ENCODE measurements around the gene ENOSF1. TPM values are rescaled to one million over a fixed set of nuclear protein-coding genes. Genes with fewer than 3 reads are reported as not detected.

ENOSF1 gene
- total and polyA plus RNA-seq, 4 donors = 15.5 to 88.3 (median 53.2) TPM

DNA sequence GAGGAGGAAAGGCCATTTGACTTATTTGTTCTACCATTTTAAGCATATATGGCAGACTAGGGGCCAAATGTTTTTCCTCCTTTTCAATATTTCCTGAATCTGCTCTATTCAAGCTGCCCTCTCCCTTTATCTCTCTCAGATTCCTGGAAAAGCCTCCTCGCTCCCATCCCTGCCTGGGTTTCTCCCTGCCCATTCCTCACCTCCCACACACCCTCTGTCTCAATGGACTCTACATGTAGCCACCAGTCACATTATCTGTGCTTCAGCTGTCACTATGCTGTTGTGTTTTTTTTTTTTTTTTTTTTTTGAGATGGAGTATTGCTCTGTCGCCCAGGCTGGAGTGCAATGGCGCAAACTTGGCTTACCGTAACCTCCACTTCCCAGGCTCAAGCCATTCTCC lies 32.0 kb downstream of the ENOSF1 start:
- H3K4me3 ChIP-seq (ENCODE audit: low read length in 2 of 2) = no peak overlapping the region
- WGBS, 2 donors = 95 to 98% methylated on average over 4 of the region's 4 CpGs
- intact Hi-C loops (cut with DNase I) = no loop called here
- no peak overlapping the region for H3K27ac ChIP-seq (ENCODE audit: low read depth in 1 of 2, low read length in 2 of 2)
- no peaks in the 10 kb centered on the region for H3K9me3 ChIP-seq (ENCODE audit: control insufficient read depth, low read length)
- ATAC-seq (ENCODE audit: low FRiP score) = no peak
- no peaks in the 10 kb centered on the region for H3K4me1 ChIP-seq (ENCODE audit: control insufficient read depth in 1 of 2, insufficient read depth in 2 of 2, low read length in 2 of 2)
- peaks cover 0 to 5% of the 10 kb centered on the region in 2 donors for H3K36me3 ChIP-seq (ENCODE audit: control insufficient read depth in 1 of 2, insufficient read depth in 2 of 2, low read length in 1 of 2)
- H3K27me3 ChIP-seq (ENCODE audit: control insufficient read depth in 1 of 2, insufficient read depth in 2 of 2, low read length in 1 of 2) = no peaks in the 10 kb centered on the region
- no peak for DNase-seq

DNA sequence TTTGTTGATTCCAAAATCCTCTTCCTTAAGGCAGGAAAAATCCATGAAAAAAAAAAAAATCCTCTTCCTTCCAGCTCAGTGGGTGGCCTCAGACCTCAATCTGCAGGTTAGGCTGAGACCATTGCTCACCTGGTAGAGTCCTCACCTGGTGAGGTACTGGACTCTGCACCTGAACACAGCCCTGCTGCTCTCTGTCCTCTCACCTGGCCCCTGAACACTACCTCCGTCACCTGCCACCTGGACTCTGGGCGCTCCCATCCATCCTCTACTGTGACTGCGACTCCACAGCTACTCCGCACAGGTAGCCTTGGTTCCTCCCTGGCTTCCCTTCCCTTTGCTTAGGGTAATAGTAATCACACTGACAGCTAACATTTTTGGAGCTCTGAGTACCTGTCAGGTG lies 32.9 kb downstream of the ENOSF1 start:
- H3K27ac ChIP-seq (ENCODE audit: low read depth in 1 of 2, low read length in 2 of 2) = no peak overlapping the region
- H3K4me3 ChIP-seq (ENCODE audit: low read length in 2 of 2) = no peak overlapping the region
- peaks cover 0 to 7% of the 10 kb centered on the region in 2 donors for H3K36me3 ChIP-seq (ENCODE audit: control insufficient read depth in 1 of 2, insufficient read depth in 2 of 2, low read length in 1 of 2)
- H3K4me1 ChIP-seq (ENCODE audit: control insufficient read depth in 1 of 2, insufficient read depth in 2 of 2, low read length in 2 of 2) = no peaks in the 10 kb centered on the region
- H3K27me3 ChIP-seq (ENCODE audit: control insufficient read depth in 1 of 2, insufficient read depth in 2 of 2, low read length in 1 of 2) = no peaks in the 10 kb centered on the region
- ATAC-seq (ENCODE audit: low FRiP score) = no peak
- no peaks in the 10 kb centered on the region for H3K9me3 ChIP-seq (ENCODE audit: control insufficient read depth, low read length)
- WGBS, 2 donors = 95 to 97% methylated on average over 4 of the region's 4 CpGs
- intact Hi-C loops (cut with DNase I) = no loop called here
- DNase-seq = no peak

DNA sequence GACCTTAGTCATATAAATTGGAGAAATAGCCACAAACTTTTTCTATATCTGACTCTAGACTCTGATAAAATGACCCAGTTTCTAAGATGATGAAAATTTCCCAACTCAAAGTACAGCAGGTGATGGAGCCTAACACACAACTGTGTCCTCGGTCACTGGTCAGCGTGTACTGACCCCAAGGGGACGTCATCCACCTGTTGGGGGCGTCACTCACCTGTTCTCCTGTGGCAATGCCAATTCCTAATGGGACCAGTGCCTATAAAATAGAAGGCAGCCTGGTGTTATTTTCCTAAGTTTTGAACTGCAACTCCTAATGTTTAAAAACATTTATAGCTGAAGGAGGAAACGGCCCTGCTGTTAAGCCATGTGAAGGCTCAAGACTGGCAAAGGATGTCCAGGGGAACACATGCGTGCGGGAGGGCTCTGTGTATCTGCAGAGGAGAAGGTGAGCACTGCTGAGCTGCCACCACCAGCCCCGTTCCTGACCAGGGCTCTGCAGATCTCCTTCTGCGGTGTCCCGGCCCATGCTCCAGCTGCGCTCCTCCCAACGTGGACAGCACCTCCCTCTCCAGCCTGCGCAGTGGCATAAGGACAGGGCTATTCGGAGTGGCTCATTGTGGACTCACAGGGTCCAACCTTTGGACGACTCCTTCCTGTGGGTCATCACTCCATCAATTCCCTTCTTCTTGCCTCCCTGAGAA lies 33.8 kb downstream of the ENOSF1 start:
- no peak overlapping the region for H3K27ac ChIP-seq (ENCODE audit: low read depth in 1 of 2, low read length in 2 of 2)
- H3K4me3 ChIP-seq (ENCODE audit: low read length in 2 of 2) = no peak overlapping the region
- intact Hi-C loops (cut with DNase I) = no loop called here
- H3K9me3 ChIP-seq (ENCODE audit: control insufficient read depth, low read length) = no peaks in the 10 kb centered on the region
- DNase-seq (no peak), ATAC-seq (ENCODE audit: low FRiP score) (no peak)
- WGBS, 2 donors = 91 to 93% methylated on average over 15 of the region's 15 CpGs
- peaks cover 0 to 7% of the 10 kb centered on the region in 2 donors for H3K36me3 ChIP-seq (ENCODE audit: control insufficient read depth in 1 of 2, insufficient read depth in 2 of 2, low read length in 1 of 2)
- no peaks in the 10 kb centered on the region for H3K4me1 ChIP-seq (ENCODE audit: control insufficient read depth in 1 of 2, insufficient read depth in 2 of 2, low read length in 2 of 2)
- no peaks in the 10 kb centered on the region for H3K27me3 ChIP-seq (ENCODE audit: control insufficient read depth in 1 of 2, insufficient read depth in 2 of 2, low read length in 1 of 2)

DNA sequence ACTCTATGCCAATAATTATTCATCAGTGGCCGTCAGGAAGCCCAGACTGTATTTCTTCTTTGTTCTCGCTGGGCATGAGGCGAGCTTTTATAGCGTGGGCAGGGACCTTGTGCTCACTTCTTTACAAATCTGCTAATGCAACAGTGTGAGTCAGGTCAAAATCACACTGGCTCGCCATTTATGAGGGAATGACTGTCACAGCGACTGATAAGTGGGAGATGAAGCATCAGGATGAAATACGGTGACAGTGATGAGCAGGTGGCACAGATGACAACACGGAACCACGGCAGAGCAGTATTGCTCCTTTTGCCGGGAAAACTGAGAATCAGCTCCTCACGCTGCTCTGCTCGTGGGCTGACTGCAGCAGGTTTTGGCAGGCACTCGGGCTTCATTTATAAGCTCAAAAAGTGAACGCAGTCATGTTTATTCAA lies 34.5 kb downstream of the ENOSF1 start:
- DNase-seq = no peak
- Histone ChIP-seq H3K27ac (ENCODE audit: low read depth in 1 of 2, low read length in 2 of 2) (no peak overlapping the region), H3K27me3 (ENCODE audit: control insufficient read depth in 1 of 2, insufficient read depth in 2 of 2, low read length in 1 of 2) (no peaks in the 10 kb centered on the region), H3K4me3 (ENCODE audit: low read length in 2 of 2) (no peak overlapping the region), H3K9me3 (ENCODE audit: control insufficient read depth, low read length) (no peaks in the 10 kb centered on the region), H3K4me1 (ENCODE audit: control insufficient read depth in 1 of 2, insufficient read depth in 2 of 2, low read length in 2 of 2) (no peaks in the 10 kb centered on the region), H3K36me3 (ENCODE audit: control insufficient read depth in 1 of 2, insufficient read depth in 2 of 2, low read length in 1 of 2) (peaks cover 0 to 7% of the 10 kb centered on the region in 2 donors)
- intact Hi-C loops (cut with DNase I) = no loop called here
- ATAC-seq (ENCODE audit: low FRiP score) = no peak
- WGBS, 2 donors = 76 to 78% methylated on average over 14 of the region's 14 CpGs

DNA sequence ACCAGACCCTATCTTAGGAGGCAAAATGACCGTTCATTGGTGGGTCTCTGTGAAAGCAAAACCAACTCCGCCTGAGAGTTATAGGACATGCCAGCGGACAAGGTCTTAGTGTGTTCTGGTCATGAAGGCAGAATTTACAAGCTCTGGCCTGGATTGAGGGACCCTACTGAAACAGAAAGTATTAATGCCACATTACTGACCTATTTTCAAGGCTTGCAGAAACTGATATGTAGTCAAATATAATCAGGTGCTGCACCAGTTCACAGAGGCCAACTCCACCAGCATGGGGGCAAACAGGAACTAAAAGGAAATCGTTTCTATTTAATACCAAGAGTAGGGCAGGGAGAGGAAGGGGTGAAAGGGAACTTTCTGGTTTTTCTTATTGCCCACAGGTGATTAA lies 35.3 kb downstream of the ENOSF1 start:
- no peak for ATAC-seq (ENCODE audit: low FRiP score)
- 59 to 87% methylated on average over 4 of the region's 4 CpGs for WGBS, 2 donors

DNA sequence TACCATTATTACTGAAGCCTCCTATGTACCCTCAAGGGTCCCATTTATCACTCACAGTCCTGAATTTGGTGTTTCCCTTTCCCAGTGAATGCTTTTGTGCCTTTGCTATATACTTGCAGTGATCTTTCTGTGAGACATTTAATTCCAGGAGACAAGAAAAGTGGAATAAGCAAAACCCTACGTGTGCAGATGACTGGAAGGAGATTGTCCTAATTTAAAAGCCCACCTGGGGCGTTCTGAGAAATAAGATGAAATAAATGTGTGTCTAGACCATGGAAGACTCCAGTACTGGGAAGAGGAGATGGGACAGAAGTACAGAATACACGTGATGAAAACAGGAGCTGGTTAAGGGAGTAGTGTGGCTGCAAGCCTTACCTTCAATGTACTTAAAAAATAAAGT lies 35.7 kb downstream of the ENOSF1 start:
- no peak for DNase-seq
- Histone ChIP-seq H3K27me3 (ENCODE audit: control insufficient read depth in 1 of 2, insufficient read depth in 2 of 2, low read length in 1 of 2) (no peaks in the 10 kb centered on the region), H3K9me3 (ENCODE audit: control insufficient read depth, low read length) (no peaks in the 10 kb centered on the region), H3K4me1 (ENCODE audit: control insufficient read depth in 1 of 2, insufficient read depth in 2 of 2, low read length in 2 of 2) (no peaks in the 10 kb centered on the region), H3K27ac (ENCODE audit: low read depth in 1 of 2, low read length in 2 of 2) (no peak overlapping the region), H3K4me3 (ENCODE audit: low read length in 2 of 2) (no peak overlapping the region), H3K36me3 (ENCODE audit: control insufficient read depth in 1 of 2, insufficient read depth in 2 of 2, low read length in 1 of 2) (peaks cover 7 to 8% of the 10 kb centered on the region in 2 donors)
- intact Hi-C loops (cut with DNase I) = no loop called here
- 85 to 88% methylated on average over 3 of the region's 3 CpGs for WGBS, 2 donors
- no peak for ATAC-seq (ENCODE audit: low FRiP score)

More for the DNA sequence above, 35.3 kb downstream of the ENOSF1 start:
- H3K9me3 ChIP-seq (ENCODE audit: control insufficient read depth, low read length) = no peaks in the 10 kb centered on the region
- intact Hi-C loops (cut with DNase I) = no loop called here
- H3K4me3 ChIP-seq (ENCODE audit: low read length in 2 of 2) = no peak overlapping the region
- peaks cover 7% of the 10 kb centered on the region in 2 donors for H3K36me3 ChIP-seq (ENCODE audit: control insufficient read depth in 1 of 2, insufficient read depth in 2 of 2, low read length in 1 of 2)
- no peak for DNase-seq
- no peaks in the 10 kb centered on the region for H3K27me3 ChIP-seq (ENCODE audit: control insufficient read depth in 1 of 2, insufficient read depth in 2 of 2, low read length in 1 of 2)
- no peak overlapping the region for H3K27ac ChIP-seq (ENCODE audit: low read depth in 1 of 2, low read length in 2 of 2)
- no peaks in the 10 kb centered on the region for H3K4me1 ChIP-seq (ENCODE audit: control insufficient read depth in 1 of 2, insufficient read depth in 2 of 2, low read length in 2 of 2)

DNA sequence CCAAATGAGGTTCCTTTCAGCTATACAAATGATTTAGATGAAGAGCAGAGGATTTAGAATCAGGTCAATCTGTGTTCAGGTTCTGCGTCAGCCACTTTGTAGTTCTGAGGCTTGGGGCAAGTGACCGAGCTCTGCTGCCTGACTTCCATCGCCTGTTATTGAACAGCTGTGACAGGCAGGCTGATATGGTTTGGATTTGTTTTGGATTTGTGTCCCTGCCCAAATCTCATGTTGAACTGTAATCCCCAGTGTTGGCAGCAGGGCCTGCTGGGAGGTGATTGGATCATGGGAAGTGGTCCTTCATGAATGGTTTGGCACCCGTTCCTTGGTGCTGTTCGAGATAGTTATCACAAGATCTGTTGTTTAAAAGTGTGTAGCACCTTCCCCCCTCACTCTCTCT lies 36.4 kb downstream of the ENOSF1 start:
- no peak for DNase-seq
- no peaks in the 10 kb centered on the region for H3K4me1 ChIP-seq (ENCODE audit: control insufficient read depth in 1 of 2, insufficient read depth in 2 of 2, low read length in 2 of 2)
- no peaks in the 10 kb centered on the region for H3K9me3 ChIP-seq (ENCODE audit: control insufficient read depth, low read length)
- H3K27ac ChIP-seq (ENCODE audit: low read depth in 1 of 2, low read length in 2 of 2) = no peak overlapping the region
- no peak overlapping the region for H3K4me3 ChIP-seq (ENCODE audit: low read length in 2 of 2)
- intact Hi-C loops (cut with DNase I) = no loop called here
- H3K36me3 ChIP-seq (ENCODE audit: control insufficient read depth in 1 of 2, insufficient read depth in 2 of 2, low read length in 1 of 2) = peaks cover 4 to 8% of the 10 kb centered on the region in 2 donors
- 55 to 77% methylated on average over 5 of the region's 5 CpGs for WGBS, 2 donors
- ATAC-seq (ENCODE audit: low FRiP score) = no peak
- no peaks in the 10 kb centered on the region for H3K27me3 ChIP-seq (ENCODE audit: control insufficient read depth in 1 of 2, insufficient read depth in 2 of 2, low read length in 1 of 2)

DNA sequence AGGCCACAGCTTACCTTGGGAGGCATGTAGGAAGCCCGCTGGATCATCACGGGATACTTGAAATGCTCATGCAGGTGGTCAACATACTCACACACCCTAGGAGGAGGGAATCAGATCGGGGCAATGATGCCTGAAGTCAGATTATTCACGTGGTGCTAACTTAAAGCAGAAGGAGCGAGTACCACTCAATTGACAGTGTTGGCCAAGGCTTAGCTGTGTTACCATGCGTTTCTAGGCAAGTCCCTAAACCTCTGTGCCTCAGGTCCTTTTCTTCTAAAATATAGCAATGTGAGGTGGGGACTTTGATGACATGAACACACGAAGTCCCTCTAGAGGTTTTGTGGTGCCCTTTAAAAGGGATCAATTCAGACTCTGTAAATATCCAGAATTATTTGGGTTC lies 37.1 kb downstream of the ENOSF1 start:
- no peak for DNase-seq
- H3K9me3 ChIP-seq (ENCODE audit: control insufficient read depth, low read length) = no peaks in the 10 kb centered on the region
- no peak for ATAC-seq (ENCODE audit: low FRiP score)
- H3K4me3 ChIP-seq (ENCODE audit: low read length in 2 of 2) = no peak overlapping the region
- H3K36me3 ChIP-seq (ENCODE audit: control insufficient read depth in 1 of 2, insufficient read depth in 2 of 2, low read length in 1 of 2) = peaks cover 4 to 8% of the 10 kb centered on the region in 2 donors
- intact Hi-C loops (cut with DNase I) = no loop called here
- no peak overlapping the region for H3K27ac ChIP-seq (ENCODE audit: low read depth in 1 of 2, low read length in 2 of 2)
- no peaks in the 10 kb centered on the region for H3K27me3 ChIP-seq (ENCODE audit: control insufficient read depth in 1 of 2, insufficient read depth in 2 of 2, low read length in 1 of 2)
- 95 to 96% methylated on average over 7 of the region's 7 CpGs for WGBS, 2 donors
- no peaks in the 10 kb centered on the region for H3K4me1 ChIP-seq (ENCODE audit: control insufficient read depth in 1 of 2, insufficient read depth in 2 of 2, low read length in 2 of 2)

DNA sequence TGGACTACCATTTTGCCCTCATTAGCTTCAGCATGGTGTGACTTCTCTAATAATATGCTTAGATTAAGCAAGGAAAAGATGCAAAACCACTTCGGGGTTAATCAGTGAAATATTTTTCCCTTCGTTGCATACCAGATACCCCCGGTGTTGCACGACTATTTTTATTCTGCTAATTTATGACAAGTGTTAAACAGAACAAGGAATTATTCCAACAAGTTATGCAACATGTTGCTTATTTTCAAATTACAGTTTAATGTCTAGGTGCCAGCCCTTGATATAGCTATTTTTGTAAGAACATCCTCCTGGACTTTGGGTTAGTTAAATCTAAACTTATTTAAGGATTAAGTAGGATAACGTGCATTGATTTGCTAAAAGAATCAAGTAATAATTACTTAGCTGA lies 38.7 kb downstream of the ENOSF1 start:
- Histone ChIP-seq H3K9me3 (ENCODE audit: control insufficient read depth, low read length) (no peaks in the 10 kb centered on the region), H3K27ac (ENCODE audit: low read depth in 1 of 2, low read length in 2 of 2) (no peak overlapping the region), H3K4me1 (ENCODE audit: control insufficient read depth in 1 of 2, insufficient read depth in 2 of 2, low read length in 2 of 2) (no peaks in the 10 kb centered on the region), H3K4me3 (ENCODE audit: low read length in 2 of 2) (no peak overlapping the region), H3K27me3 (ENCODE audit: control insufficient read depth in 1 of 2, insufficient read depth in 2 of 2, low read length in 1 of 2) (no peaks in the 10 kb centered on the region), H3K36me3 (ENCODE audit: control insufficient read depth in 1 of 2, insufficient read depth in 2 of 2, low read length in 1 of 2) (peaks cover 4 to 8% of the 10 kb centered on the region in 2 donors)
- DNase-seq (no peak), ATAC-seq (ENCODE audit: low FRiP score) (no peak)
- intact Hi-C loops (cut with DNase I) = no loop called here
- 33 to 39% methylated on average over 5 of the region's 5 CpGs for WGBS, 2 donors
